ENCODE data around the gene SLC36A2.
A peak's percentile ranks its signal among the peaks of the same experiment; 100 is the strongest.
"Not testable (repeated sequence)": the region's sequence is repeated elsewhere in the genome, so short reads cannot be mapped to it uniquely, and the experiment has no call there.

Gene SLC36A2

GRCh38 chr5:151320481-151320880 lies 26.9 kb downstream of the SLC36A2 start:
- DNase-seq: no peak

GRCh38 chr5:151318850-151319732 lies 28.3 kb downstream of the SLC36A2 start:
- no peak for DNase-seq

GRCh38 chr5:151317871-151318270 lies 29.5 kb downstream of the SLC36A2 start:
- DNase-seq: no peak

GRCh38 chr5:151315998-151316597 lies 31.3 kb downstream of the SLC36A2 start:
- DNase-seq: peak in 1 of 2 experiments; percentile 21

GRCh38 chr5:151313357-151313756 lies 34.0 kb downstream of the SLC36A2 start:
- no peak for DNase-seq

- no peak for DNase-seq
These were observed 34.5 kb downstream of the SLC36A2 start for GRCh38 chr5:151312756-151313324.

- no peak for DNase-seq
These were observed 36.4 kb downstream of the SLC36A2 start for GRCh38 chr5:151310932-151311331.

- not testable (repeated sequence) for DNase-seq
These were observed 37.5 kb downstream of the SLC36A2 start for GRCh38 chr5:151309821-151310220.

- not testable (repeated sequence) for DNase-seq
These were observed 38.1 kb downstream of the SLC36A2 start for GRCh38 chr5:151309266-151309665.

- no peak for DNase-seq
These were observed 43.7 kb downstream of the SLC36A2 start, which contains the start of gene SLC36A3 for GRCh38 chr5:151303666-151304065. SLC36A3 (minus strand) TSS chr5:151303766; CDS start chr5:151303354, 412 bp downstream.

GRCh38 chr5:151298063-151298855 lies 49.1 kb downstream of the SLC36A2 start:
- peak in 1 of 2 experiments; percentile 2 for DNase-seq

GRCh38 chr5:151296974-151297373 lies 50.4 kb downstream of the SLC36A2 start:
- DNase-seq: no peak

- no peak for DNase-seq
These were observed 50.9 kb downstream of the SLC36A2 start for GRCh38 chr5:151296478-151296830.

GRCh38 chr5:151295791-151296477 lies 51.4 kb downstream of the SLC36A2 start:
- no peak for DNase-seq

GRCh38 chr5:151295138-151295537 lies 52.2 kb downstream of the SLC36A2 start:
- DNase-seq: no peak

- DNase-seq: no peak
These were observed 53.7 kb downstream of the SLC36A2 start for GRCh38 chr5:151293624-151294023.

- no peak for DNase-seq
These were observed 59.2 kb downstream of the SLC36A2 start for GRCh38 chr5:151288180-151288579.

GRCh38 chr5:151286246-151286645 lies 61.1 kb downstream of the SLC36A2 start:
- DNase-seq: no peak

- no peak for DNase-seq
These were observed 61.7 kb downstream of the SLC36A2 start for GRCh38 chr5:151285683-151286082.

GRCh38 chr5:151284392-151284967 lies 62.9 kb downstream of the SLC36A2 start:
- no peak for DNase-seq

GRCh38 chr5:151283120-151283825 lies 64.1 kb downstream of the SLC36A2 start:
- DNase-seq: no peak
